ENCODE results near the gene OR4D1. TPM values are rescaled to one million over a fixed set of nuclear protein-coding genes. Genes with fewer than 3 reads are reported as not detected.

The OR4D1 gene
- total RNA-seq, 2 donors from 2014 or later: not detected

GRCh38 chr17:58193641-58194255, 45.6 kb downstream of the OR4D1 start:
- no peak for TF ChIP-seq CTCF (IDR thresholded peaks at IDR 0.05)
- intact Hi-C loops (cut with DNase I): no loop called here
- no peak overlapping the region for H3K9ac ChIP-seq (ENCODE audit: low read depth in 2 of 2, low read length in 2 of 2)
- no peak overlapping the region for H3K27ac ChIP-seq
- no peak overlapping the region for H3K4me3 ChIP-seq
- DNase-seq: no peak
- H3K27me3 ChIP-seq: no peaks in the 10 kb centered on the region
- no peaks in the 10 kb centered on the region for H3K36me3 ChIP-seq
- H3K9me3 ChIP-seq: no peaks in the 10 kb centered on the region
- no peaks in the 10 kb centered on the region for H3K4me1 ChIP-seq

DNA sequence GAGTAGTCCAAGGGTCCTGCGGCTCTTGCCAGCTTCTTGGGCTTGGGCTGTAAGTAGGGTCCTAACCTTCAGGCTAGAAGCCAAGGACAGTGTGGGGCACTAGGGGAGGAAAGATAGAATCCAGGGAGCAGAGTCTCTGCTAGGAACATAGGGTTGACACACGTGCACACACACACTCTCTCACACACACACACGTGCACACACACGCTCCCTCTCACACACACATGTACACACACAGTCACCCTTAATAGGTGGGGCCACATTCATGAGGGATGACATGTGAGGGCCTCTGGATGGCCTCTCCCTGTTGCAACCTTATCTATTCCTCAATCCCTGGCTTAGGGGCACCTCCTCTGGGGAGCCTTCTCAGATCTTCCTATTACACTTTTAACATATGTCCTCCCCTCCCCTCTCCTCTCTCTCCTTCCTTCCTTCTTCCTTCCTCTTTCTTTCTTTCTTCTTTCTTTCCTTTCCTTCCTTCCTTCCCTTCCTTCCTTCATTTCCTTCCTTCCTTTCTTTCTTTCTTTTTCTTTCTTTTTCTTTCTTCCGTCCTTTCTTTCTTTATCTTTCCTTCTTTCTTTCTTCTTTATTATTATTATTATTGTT, 47.4 kb downstream of the OR4D1 start:
- TF ChIP-seq CTCF (IDR thresholded peaks at IDR 0.05): no peak
- Histone ChIP-seq H3K36me3 (no peaks in the 10 kb centered on the region), H3K9me3 (no peaks in the 10 kb centered on the region)

DNA sequence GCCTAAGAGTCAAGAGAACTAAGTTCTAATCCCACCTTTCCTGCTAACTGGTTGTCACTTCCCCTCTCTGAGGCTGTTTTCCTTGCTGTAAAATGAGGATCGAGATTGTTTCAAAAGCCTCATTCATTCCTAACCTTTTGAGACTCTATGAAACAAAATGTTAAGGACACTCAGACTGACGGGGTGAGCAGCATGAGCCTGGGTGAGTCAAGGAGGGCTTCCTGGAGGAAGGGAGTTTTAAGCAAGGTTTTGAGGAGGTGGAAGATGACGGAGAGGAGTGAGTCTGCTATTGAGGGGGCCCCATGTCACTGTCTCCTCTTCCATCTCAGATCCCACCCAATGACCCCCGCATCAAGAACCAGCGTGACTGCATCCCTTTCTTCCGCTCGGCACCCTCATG, 48.4 kb downstream of the OR4D1 start:
- no peak for DNase-seq
- Histone ChIP-seq H3K4me1 (no peaks in the 10 kb centered on the region), H3K27me3 (no peaks in the 10 kb centered on the region), H3K9ac (ENCODE audit: low read depth in 2 of 2, low read length in 2 of 2) (no peak overlapping the region), H3K9me3 (no peaks in the 10 kb centered on the region), H3K4me3 (no peak overlapping the region), H3K36me3 (no peaks in the 10 kb centered on the region), H3K27ac (no peak overlapping the region)
- intact Hi-C loops (cut with DNase I): no loop called here
- TF ChIP-seq CTCF (IDR thresholded peaks at IDR 0.05): no peak

More for the DNA sequence above, 47.4 kb downstream of the OR4D1 start:
- Histone ChIP-seq H3K4me1 (no peaks in the 10 kb centered on the region), H3K4me3 (no peak overlapping the region), H3K27me3 (no peaks in the 10 kb centered on the region), H3K27ac (no peak overlapping the region), H3K9ac (ENCODE audit: low read depth in 2 of 2, low read length in 2 of 2) (no peak overlapping the region)
- intact Hi-C loops (cut with DNase I): no loop called here
- no peak for DNase-seq

GRCh38 chr17:58200024-58200633, 51.9 kb downstream of the OR4D1 start:
- Histone ChIP-seq H3K36me3 (no peaks in the 10 kb centered on the region), H3K9me3 (no peaks in the 10 kb centered on the region), H3K27ac (no peak overlapping the region), H3K9ac (ENCODE audit: low read depth in 2 of 2, low read length in 2 of 2) (no peak overlapping the region), H3K4me3 (no peak overlapping the region), H3K4me1 (no peaks in the 10 kb centered on the region), H3K27me3 (no peaks in the 10 kb centered on the region)
- DNase-seq: peak; percentile 42
- intact Hi-C loops (cut with DNase I): no loop called here
- TF ChIP-seq CTCF (IDR thresholded peaks at IDR 0.05): peak; percentile 43

GRCh38 chr17:58202859-58203258, 54.7 kb downstream of the OR4D1 start:
- DNase-seq: no peak
- H3K9ac ChIP-seq (ENCODE audit: low read depth in 2 of 2, low read length in 2 of 2): no peak overlapping the region
- no peak overlapping the region for H3K4me3 ChIP-seq
- H3K9me3 ChIP-seq: no peaks in the 10 kb centered on the region
- H3K27me3 ChIP-seq: no peaks in the 10 kb centered on the region
- intact Hi-C loops (cut with DNase I): no loop called here
- no peak overlapping the region for H3K27ac ChIP-seq
- H3K36me3 ChIP-seq: no peaks in the 10 kb centered on the region
- no peak for TF ChIP-seq CTCF (IDR thresholded peaks at IDR 0.05)
- no peaks in the 10 kb centered on the region for H3K4me1 ChIP-seq
